ENCODE data around the gene ITPKB. TPM values are rescaled to one million over a fixed set of nuclear protein-coding genes. Genes with fewer than 3 reads are reported as not detected.
"Not testable (repeated sequence)": the region's sequence is repeated elsewhere in the genome, so short reads cannot be mapped to it uniquely, and the experiment has no call there.

The ITPKB gene
- total RNA-seq, 1 donor, result 7.5 TPM

GRCh38 chr1:226641671-226642231 is 97.3 kb downstream of the ITPKB start:
- no peak for DNase-seq (ENCODE audit: low read depth)
- TF ChIP-seq CTCF (IDR thresholded peaks at IDR 0.05; ENCODE audit: insufficient read depth, low read length), result no peak

DNA sequence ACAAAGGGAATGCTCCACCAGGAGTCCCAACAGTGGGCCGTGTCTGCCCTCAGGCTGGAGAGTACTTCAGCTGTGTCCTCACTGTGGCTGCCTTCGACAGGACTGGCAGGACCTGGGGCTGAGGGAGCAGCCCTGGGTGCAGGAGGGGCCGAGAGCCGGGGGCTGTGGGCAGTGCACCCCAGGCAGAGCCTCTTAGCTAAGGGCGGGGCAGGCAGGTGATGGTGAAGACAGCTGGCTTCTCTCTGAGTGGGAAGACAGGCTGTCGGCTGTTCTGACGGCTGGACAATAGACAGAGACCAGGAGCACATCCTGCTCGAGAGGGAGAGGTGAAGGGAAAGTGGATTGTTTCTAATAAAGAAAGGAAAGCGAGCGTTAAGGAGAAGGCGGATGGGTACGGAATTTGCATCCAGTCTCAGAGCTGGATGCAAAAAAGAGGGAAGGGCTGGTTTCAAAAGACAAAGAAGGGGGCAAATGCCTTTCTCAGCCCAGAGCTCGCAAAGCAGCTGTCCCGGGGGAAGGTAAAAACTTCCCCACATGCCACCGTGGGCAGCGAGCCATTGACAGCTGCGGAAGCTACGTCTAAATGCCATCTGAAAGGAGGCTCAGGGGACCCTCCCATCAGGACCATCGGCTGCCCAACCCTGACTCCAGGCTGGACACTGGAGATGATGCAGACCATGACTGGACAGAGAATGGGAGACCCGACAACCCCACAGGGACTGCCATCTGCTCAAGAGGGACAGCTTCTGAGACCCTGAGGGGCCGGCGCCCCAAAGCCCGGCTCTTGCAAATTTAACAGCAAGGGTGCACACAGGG is 98.6 kb downstream of the ITPKB start:
- DNase-seq (ENCODE audit: low read depth), result no peak
- TF ChIP-seq CTCF (IDR thresholded peaks at IDR 0.05; ENCODE audit: insufficient read depth, low read length), result no peak
- no peak overlapping the region for H3K4me3 ChIP-seq (ENCODE audit: low read depth, low read length)

More at GRCh38 chr1:226641671-226642231, 97.3 kb downstream of the ITPKB start:
- H3K4me3 ChIP-seq (ENCODE audit: low read depth, low read length), result no peak overlapping the region

GRCh38 chr1:226639631-226640061 is 99.4 kb downstream of the ITPKB start:
- no peak for DNase-seq (ENCODE audit: low read depth)
- no peak overlapping the region for H3K4me3 ChIP-seq (ENCODE audit: low read depth, low read length)
- TF ChIP-seq CTCF (IDR thresholded peaks at IDR 0.05; ENCODE audit: insufficient read depth, low read length), result no peak

GRCh38 chr1:226639206-226639605 is 99.9 kb downstream of the ITPKB start:
- DNase-seq (ENCODE audit: low read depth), result not testable (repeated sequence)

DNA sequence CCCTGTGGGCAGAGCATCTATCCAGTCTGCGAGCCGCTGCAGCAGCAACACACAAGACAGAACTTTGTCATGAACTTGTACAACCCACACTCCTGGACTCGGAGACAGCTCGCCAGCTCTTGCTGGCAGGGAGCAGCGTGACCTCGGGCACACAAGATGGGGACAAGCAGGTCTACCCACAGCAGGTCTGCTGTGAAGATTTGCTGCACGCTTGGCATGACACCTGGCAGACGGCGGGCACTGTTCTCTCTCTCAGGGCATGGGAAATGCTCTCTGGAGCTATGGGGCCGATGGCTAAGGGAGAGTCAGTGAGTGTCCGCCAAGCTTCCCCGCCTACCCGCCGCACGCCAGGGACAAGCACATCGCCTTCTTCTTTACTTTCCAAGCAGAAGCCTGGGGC is 100.5 kb downstream of the ITPKB start:
- TF ChIP-seq CTCF (IDR thresholded peaks at IDR 0.05; ENCODE audit: insufficient read depth, low read length), result no peak
- DNase-seq (ENCODE audit: low read depth), result no peak
- no peak overlapping the region for H3K4me3 ChIP-seq (ENCODE audit: low read depth, low read length)

More at GRCh38 chr1:226639206-226639605, 99.9 kb downstream of the ITPKB start:
- H3K4me3 ChIP-seq (ENCODE audit: low read depth, low read length), result not testable (repeated sequence)

GRCh38 chr1:226638001-226638601 is 101.0 kb downstream of the ITPKB start:
- no peak for TF ChIP-seq CTCF (IDR thresholded peaks at IDR 0.05; ENCODE audit: insufficient read depth, low read length)
- no peak for DNase-seq (ENCODE audit: low read depth)
- no peak overlapping the region for H3K4me3 ChIP-seq (ENCODE audit: low read depth, low read length)

Measured in fibroblast of the aortic adventitia (primary cell).